GM18508 (cell line): ENCODE measurements around the gene PRRX2.
"Not testable (repeated sequence)": the region's sequence is repeated elsewhere in the genome, so short reads cannot be mapped to it uniquely, and the experiment has no call there.

ENCODE experiments used
- ATAC-seq: cut with Tn5 transposase; IDR thresholded peaks from one replicate; pipeline ENCODE4 v1.9.1; 2021; ENCODE audit warnings: moderate number of reproducible peaks; ENCODE audit not compliant: insufficient read depth, unreplicated experiment

Gene PRRX2

DNA sequence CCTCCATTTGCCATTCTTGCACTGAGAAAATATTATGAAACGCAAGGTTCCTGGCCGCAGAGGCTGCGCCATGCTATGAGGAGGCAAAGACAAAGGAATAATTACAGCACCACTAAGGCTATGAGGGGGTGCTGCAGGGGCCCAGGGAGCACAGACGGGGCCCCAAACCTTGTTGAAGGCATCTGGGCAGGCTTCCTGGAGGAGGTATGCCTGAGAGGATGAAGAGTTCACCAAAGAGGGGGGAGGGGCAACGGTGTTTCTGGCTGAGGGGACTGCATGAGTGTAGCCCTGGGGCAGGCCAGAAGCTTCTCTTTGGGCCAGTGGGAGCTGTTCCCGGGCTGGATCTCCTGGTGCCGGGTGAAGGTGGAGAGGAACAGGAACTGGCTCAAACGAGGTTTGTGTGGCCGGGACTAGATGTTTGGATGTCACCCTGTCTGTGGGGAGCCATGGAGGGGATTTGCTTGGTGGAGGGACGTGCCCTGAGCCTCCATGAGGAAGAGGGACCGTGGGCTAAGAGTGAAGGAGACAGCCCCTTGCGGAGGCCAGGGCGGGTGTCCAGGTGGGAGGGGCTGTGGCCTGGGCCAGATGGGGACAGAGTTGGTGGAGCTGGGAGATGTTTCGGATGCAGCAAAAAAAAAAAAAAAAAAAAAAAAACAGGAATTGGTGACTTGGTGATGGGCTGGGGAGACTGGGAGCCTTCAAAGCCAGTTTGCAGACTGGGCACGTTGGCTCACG is 59.2 kb downstream of the PRRX2 start:
- ATAC-seq, result no peak

- ATAC-seq, result no peak
Observed at GRCh38 chr9:129725795-129726251, 60.4 kb downstream of the PRRX2 start.

GRCh38 chr9:129726322-129727160 is 61.1 kb downstream of the PRRX2 start:
- no peak for ATAC-seq

GRCh38 chr9:129728744-129729143 is 63.3 kb downstream of the PRRX2 start:
- ATAC-seq, result no peak

DNA sequence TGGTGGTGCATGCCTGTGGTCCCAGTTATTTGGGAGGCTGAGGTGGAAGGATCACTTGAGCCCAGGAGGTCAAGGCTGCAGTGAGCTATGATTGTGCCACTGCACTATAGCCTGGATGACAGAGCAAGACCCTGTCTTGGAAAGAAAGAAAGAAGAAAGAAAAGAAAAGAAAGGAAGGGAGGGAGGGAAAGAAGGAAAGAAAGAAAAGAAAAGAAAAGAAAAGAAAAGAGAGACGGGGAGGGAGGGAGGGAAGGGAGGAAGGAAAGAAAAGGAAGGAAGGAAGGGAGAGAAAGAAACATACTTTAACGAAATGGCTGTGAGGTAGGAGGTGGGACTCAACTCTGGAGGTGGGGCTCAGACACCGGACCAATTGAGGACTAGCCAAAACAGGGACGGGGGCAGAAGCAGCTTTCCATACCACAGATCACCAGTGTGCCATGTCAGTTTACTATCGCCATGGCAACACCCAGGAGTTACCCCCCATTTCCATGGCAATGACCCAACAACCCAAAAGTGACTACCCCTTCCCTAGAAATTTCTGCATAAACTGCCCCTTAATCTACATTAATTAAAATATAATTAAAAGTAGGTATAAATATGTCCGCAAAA is 66.1 kb downstream of the PRRX2 start:
- ATAC-seq, result no peak

DNA sequence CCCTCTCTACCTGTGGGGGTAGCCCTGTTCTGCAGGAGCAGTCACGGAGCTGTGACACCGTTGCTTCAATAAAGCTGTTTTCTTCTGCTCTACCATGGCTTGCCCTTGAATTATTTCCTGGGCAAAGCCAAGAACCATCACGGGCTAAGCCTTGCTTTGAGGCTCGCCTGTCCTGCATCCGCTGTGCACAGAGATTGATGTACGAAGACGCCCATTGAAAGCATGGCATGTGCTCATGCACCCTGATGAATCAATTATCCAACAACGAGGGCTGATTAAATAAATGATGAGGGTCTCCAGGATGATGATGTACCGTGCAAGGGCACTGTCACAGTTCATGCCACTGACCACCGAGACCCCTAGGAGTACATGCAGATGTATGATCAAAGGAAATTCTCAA is 66.7 kb downstream of the PRRX2 start:
- ATAC-seq, result no peak

DNA sequence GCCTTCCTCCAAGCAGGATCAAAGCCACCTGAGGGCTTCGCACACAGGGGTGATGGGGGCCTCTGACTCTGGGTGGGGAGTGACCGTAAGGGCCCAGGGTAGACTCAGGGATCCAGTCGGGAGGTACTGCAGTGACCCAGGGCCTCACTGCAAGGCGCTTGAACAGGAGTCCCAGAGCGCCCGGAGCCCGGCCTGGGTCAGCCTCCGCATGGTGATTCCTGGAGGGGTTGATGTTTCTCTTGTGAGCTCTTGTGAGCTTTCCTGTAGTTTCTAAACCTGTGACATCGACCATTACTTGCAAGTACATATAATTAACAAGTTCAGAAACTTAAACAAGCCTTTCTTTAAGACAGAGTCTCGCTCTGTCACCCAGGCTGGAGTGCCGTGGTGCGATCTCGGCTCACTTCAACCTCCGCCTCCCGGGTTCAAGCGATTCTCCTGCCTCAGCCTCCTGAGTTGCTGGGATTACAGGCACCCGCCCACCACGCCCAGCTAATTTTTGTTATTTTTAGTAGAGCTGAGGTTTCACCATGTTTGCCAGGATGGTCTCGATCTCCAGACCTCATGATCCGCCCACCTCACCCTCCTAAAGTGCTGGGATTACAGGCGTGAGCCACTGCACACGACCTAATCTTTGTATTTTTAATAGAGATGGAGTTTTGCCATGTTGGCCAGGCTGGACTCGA is 67.6 kb downstream of the PRRX2 start:
- ATAC-seq, result no peak

GRCh38 chr9:129733632-129733953 is 68.1 kb downstream of the PRRX2 start:
- ATAC-seq, result no peak

GRCh38 chr9:129735546-129735945 is 70.1 kb downstream of the PRRX2 start:
- no peak for ATAC-seq

- no peak for ATAC-seq
Observed at GRCh38 chr9:129736334-129736733, 70.9 kb downstream of the PRRX2 start.

- ATAC-seq, result no peak
Observed at GRCh38 chr9:129737479-129738274, 72.2 kb downstream of the PRRX2 start.

DNA sequence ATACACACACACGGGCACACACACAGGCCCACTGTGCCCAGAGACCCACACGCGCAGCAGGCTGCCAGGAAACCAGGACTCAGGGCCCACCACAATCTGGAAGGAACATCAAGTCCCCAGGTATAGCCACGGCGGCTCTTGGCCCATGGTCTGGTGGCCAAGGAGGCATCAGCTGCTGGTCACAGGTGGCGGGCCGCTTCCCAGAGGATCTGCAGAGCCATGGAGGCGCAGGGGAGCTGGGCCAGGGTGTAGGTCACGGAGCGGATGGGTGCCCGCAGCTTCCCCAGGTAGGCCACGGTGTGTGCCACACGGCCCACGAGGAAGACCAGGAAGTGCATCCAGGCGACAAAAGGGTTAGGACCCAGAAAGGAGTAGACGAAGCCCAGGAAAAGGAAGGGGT is 74.0 kb downstream of the PRRX2 start:
- no peak for ATAC-seq

DNA sequence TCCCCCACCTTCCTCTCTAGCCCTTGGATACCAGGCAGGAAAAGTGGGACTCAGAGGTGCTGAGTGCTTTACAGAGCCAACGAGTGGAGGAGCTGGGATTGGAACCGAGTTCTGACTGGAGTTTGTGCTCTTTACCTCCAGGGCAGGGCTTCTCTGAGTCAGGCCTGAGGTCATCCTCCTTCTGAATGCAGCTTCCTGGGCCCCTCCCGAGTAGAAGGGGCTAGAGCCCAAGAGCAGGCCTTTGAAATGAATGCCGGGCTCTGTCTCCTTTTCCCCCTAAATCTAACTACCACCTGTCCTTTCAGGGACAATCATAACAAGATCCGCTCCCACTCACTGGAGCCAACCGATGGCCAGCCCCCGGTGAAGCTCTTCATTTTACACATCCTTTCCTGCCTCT is 74.7 kb downstream of the PRRX2 start:
- no peak for ATAC-seq

- no peak for ATAC-seq
Observed at GRCh38 chr9:129740666-129741464, 75.4 kb downstream of the PRRX2 start.

DNA sequence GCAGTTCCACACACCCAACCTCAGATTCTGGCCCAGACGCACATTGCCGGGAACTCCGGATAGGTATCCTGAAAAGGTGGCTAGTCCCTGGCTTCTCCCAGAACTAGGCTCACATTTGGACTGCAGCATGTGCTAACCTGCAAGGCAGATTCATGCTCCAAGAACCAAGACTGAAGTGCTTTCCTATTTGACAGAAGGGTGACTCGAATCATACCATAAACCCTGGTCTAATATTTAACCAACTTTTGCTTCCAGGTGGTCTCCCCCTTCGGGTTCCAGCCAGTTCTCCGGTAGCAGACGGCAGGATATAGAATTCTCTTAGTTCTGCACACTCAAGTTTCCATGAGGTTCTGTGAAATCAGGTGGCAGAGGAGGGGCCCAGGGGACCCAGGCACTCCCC is 79.8 kb downstream of the PRRX2 start:
- no peak for ATAC-seq

- ATAC-seq, result no peak
Observed at GRCh38 chr9:129746092-129746777, 80.8 kb downstream of the PRRX2 start.

DNA sequence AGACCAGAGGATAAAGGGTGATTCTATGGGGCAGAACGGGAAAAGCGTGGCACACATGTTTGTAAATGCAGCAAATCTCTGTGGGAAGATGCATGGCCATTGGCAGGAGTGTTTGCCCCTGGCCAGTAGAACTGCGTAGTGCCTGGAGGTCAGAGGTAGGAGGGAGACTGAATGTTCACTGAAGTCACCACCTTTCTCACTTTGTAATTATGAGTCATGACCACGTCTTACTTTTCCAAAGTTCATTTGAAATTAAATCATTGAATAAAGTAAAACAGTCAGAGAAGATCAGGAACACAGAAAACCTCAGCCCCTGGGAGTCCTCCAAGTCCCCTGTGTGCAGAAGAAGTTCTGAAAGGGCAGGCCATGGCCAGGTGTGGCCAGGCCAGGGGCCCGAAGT is 82.8 kb downstream of the PRRX2 start:
- ATAC-seq, result no peak

- ATAC-seq, result not testable (repeated sequence)
Observed at GRCh38 chr9:129749052-129749451, 83.6 kb downstream of the PRRX2 start.

DNA sequence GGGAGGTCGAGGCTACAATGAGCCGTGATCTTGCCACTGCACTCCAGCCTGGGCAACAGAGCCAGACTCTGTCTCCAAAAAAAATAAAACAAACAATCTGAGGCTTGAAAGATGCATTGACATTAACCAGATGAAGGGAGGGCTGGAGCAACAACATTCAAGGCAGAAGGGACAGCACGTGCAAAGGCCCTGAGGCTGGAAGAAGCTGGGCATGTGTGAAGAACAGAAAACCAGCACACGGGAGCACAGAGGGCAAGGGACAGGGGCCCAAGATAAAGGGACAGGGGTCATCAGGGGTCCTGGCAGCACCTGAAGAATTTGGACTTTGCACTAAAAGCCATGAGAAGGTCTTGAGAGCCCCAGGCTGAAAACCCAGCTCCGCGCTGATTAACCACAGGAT is 84.1 kb downstream of the PRRX2 start:
- ATAC-seq, result no peak
